Loucy (cell line): ENCODE measurements around the gene SGO2.

ENCODE experiments used
- H2AFZ ChIP-seq: fragments of 200-600 bp; sonication (generic); 2 replicates; pipeline ENCODE4 v1.6.0; 2016; ENCODE audit warnings: antibody characterized with exemption, mild to moderate bottlenecking, low read length, moderate library complexity
- H3F3A ChIP-seq: fragments of 200-600 bp; 2 replicates; pipeline ENCODE4 v1.6.0; 2016; ENCODE audit warnings: antibody characterized with exemption, low read depth, mild to moderate bottlenecking
- H3K27me3 ChIP-seq: fragments of 200-600 bp; sonication (generic); 2 replicates; pipeline ENCODE4 v1.6.1; 2014; ENCODE audit warnings: low read length, mild to moderate bottlenecking; ENCODE audit not compliant: insufficient read depth, poor library complexity, severe bottlenecking
- H3K36me3 ChIP-seq: fragments of 200-600 bp; sonication (generic); 2 replicates; pipeline ENCODE4 v1.6.1; 2016; ENCODE audit warnings: low read length; ENCODE audit not compliant: insufficient read depth
- H3K4me1 ChIP-seq: fragments of 200-600 bp; sonication (generic); 2 replicates; pipeline ENCODE4 v1.5.1; 2014; ENCODE audit warnings: low read length, mild to moderate bottlenecking; ENCODE audit not compliant: insufficient read depth, poor library complexity, severe bottlenecking
- H3K4me2 ChIP-seq: fragments of 200-600 bp; sonication (generic); 2 replicates; pipeline ENCODE4 v1.6.0; 2014; ENCODE audit warnings: antibody characterized with exemption, low read length, low read depth, mild to moderate bottlenecking; ENCODE audit not compliant: poor library complexity, severe bottlenecking
- H3K4me3 ChIP-seq: fragments of 200-600 bp; sonication (generic); 2 replicates; pipeline ENCODE4 v1.5.1; 2014; ENCODE audit warnings: low read length, mild to moderate bottlenecking, mixed read lengths; ENCODE audit not compliant: poor library complexity, severe bottlenecking
- H3K79me2 ChIP-seq: fragments of 200-600 bp; sonication (generic); 2 replicates; pipeline ENCODE4 v1.6.1; 2014; ENCODE audit warnings: low read length; ENCODE audit not compliant: insufficient read depth
- H3K9ac ChIP-seq: fragments of 200-600 bp; sonication (generic); 2 replicates; pipeline ENCODE4 v1.6.0; 2014; ENCODE audit warnings: mild to moderate bottlenecking, low read depth, low read length, moderate library complexity; ENCODE audit not compliant: poor library complexity, severe bottlenecking
- H3K9me2 ChIP-seq: fragments of 200-600 bp; sonication (generic); replicated peaks from 2 replicates; pipeline ENCODE4 v1.6.1; 2016; ENCODE audit warnings: low read depth, low read length, mixed read lengths
- H3K9me3 ChIP-seq: fragments of 200-600 bp; sonication (generic); 2 replicates; pipeline ENCODE4 v1.6.1; 2014; ENCODE audit warnings: mild to moderate bottlenecking, antibody characterized with exemption, low read length, low read depth; ENCODE audit not compliant: insufficient read depth
- H4K20me1 ChIP-seq: fragments of 200-600 bp; sonication (generic); 2 replicates; pipeline ENCODE4 v1.6.0; 2014; ENCODE audit warnings: antibody characterized with exemption, low read length, mild to moderate bottlenecking; ENCODE audit not compliant: insufficient read depth, poor library complexity, severe bottlenecking
- CTCF ChIP-seq: fragments of 200-600 bp; sonication (generic); conservative IDR thresholded peaks from 2 replicates; pipeline ENCODE4 v1.5.1; 2014; ENCODE audit warnings: mild to moderate bottlenecking, antibody characterized with exemption, low read length
- EZH2phosphoT487 ChIP-seq: fragments of 200-600 bp; IDR thresholded peaks from 2 replicates; pipeline ENCODE4 v1.6.1; 2018; ENCODE audit warnings: antibody characterized with exemption, mild to moderate bottlenecking, moderate library complexity, borderline replicate concordance

Gene SGO2

GRCh38 chr2:200525066-200525465 is 941 bp upstream of the SGO2 start:
- Histone ChIP-seq H3K36me3 (no peaks in the 10 kb centered on the region), H3F3A (no peaks in the 10 kb centered on the region), H3K9ac (no peak overlapping the region), H3K9me3 (no peaks in the 10 kb centered on the region), H3K4me2 (peak overlapping the region; percentile 74), H3K27me3 (peaks cover 50% of the 10 kb centered on the region), H4K20me1 (peaks cover 9% of the 10 kb centered on the region), H3K4me1 (peaks cover 37% of the 10 kb centered on the region), H3K4me3 (peak overlapping the region; percentile 94), H3K9me2 (no peaks in the 10 kb centered on the region), H3K79me2 (peaks cover 39% of the 10 kb centered on the region), H2AFZ (peak overlapping the region; percentile 84; the same call in 1 of the 2 replicates)
- TF ChIP-seq CTCF (no peak), EZH2phosphoT487 (no peak)

- Histone ChIP-seq H3K4me1 (peaks cover 42% of the 10 kb centered on the region), H3K36me3 (no peaks in the 10 kb centered on the region), H2AFZ (peak overlapping the region; percentile 84), H4K20me1 (peaks cover 9% of the 10 kb centered on the region), H3K9me3 (no peaks in the 10 kb centered on the region), H3K9me2 (no peaks in the 10 kb centered on the region), H3K79me2 (peaks cover 43% of the 10 kb centered on the region), H3K9ac (no peak overlapping the region), H3K4me2 (peak overlapping the region; percentile 74), H3K27me3 (peaks cover 50% of the 10 kb centered on the region), H3F3A (no peaks in the 10 kb centered on the region), H3K4me3 (peak overlapping the region; percentile 94)
- TF ChIP-seq EZH2phosphoT487 (no peak), CTCF (no peak)
Observed at GRCh38 chr2:200525551-200525881, 491 bp upstream of the SGO2 start.

GRCh38 chr2:200528228-200528627 is 2.2 kb downstream of the SGO2 start:
- Histone ChIP-seq H3K9ac (peak overlapping the region; percentile 94), H2AFZ (no peak overlapping the region), H3K79me2 (peaks cover 68% of the 10 kb centered on the region), H3K36me3 (peaks cover 2% of the 10 kb centered on the region; the same call in 1 of the 2 replicates), H4K20me1 (peaks cover 9% of the 10 kb centered on the region), H3K9me2 (no peaks in the 10 kb centered on the region), H3K9me3 (no peaks in the 10 kb centered on the region), H3F3A (no peaks in the 10 kb centered on the region), H3K4me3 (peak overlapping the region; percentile 94), H3K27me3 (peaks cover 22% of the 10 kb centered on the region), H3K4me2 (peak overlapping the region; percentile 91), H3K4me1 (peaks cover 60% of the 10 kb centered on the region)
- TF ChIP-seq EZH2phosphoT487 (no peak), CTCF (no peak)
